GM12878 (cell line): ENCODE data around the gene COL6A3. TPM values are rescaled to one million over a fixed set of nuclear protein-coding genes. Genes with fewer than 3 reads are reported as not detected.

Experiments
- ATAC-seq: fragments of 200-7000 bp; cut with Tn5 transposase; 3 replicates; pipeline ENCODE4 v1.9.1; 2020; ENCODE audit warnings: mild to moderate bottlenecking, moderate library complexity
- BruUV-seq: library from RNA; stranded (reverse); fragments of 400-500 nt; replicated peaks from 2 replicates; lab custom pipeline; 2021; lab: Mats Ljungman, UMichigan
- CTCF ChIA-PET: fragments of 300-600 bp; sonication (Branson Sonifier 250); formaldehyde crosslinking; extraction: SDS; loops from one replicate; lab custom pipeline; 2021; ENCODE audit warnings: inconsistent platforms; lab: Yijun Ruan, JAX
- POLR2A ChIA-PET: fragments of 350-600 bp; formaldehyde crosslinking; extraction: SDS; loops from one replicate; lab custom pipeline; 2021; ENCODE audit warnings: inconsistent platforms; lab: Charles Lee
- RAD21 ChIA-PET: fragments of 300-600 bp; sonication (Branson Sonifier 250); formaldehyde crosslinking; loops from one replicate; lab custom pipeline; 2023; ENCODE audit warnings: antibody characterized with exemption; ENCODE audit not compliant: unreplicated experiment; lab: Charles Lee
- SMC1A ChIA-PET: fragments of 300-600 bp; sonication (Branson Sonifier 250); formaldehyde crosslinking; loops from one replicate; lab custom pipeline; 2023; ENCODE audit not compliant: unreplicated experiment, uncharacterized antibody; lab: Charles Lee
- DNase-seq: peaks from one replicate; pipeline ENCODE4 v3.0.0-alpha.2; 2011; ENCODE audit warnings: low read depth, low spot score
- FAIRE-seq: peaks from 3 replicates; lab custom pipeline; 2011; peaks lifted over from hg19 to GRCh38; lab: Jason Lieb, UNC
- H2AFZ ChIP-seq: 2 replicates; pipeline ENCODE4 v1.6.0; 2011; ENCODE audit warnings: low read depth, low read length, control low read depth; ENCODE audit not compliant: control insufficient read depth
- H3K27ac ChIP-seq: 2 replicates; pipeline ENCODE4 v1.5.1; 2011; ENCODE audit warnings: control low read depth; ENCODE audit not compliant: control insufficient read depth, insufficient read depth
- H3K27me3 ChIP-seq, 2 experiments: replicated peaks in 1 of 2; 2 replicates each; pipeline versions ENCODE4 v1.6.0 to v1.6.1; 2011; ENCODE audit warnings: low read length in 1 of 2; ENCODE audit not compliant: control insufficient read depth in 2 of 2, insufficient read depth in 2 of 2
- H3K36me3 ChIP-seq, 2 experiments: 2 replicates each; pipeline ENCODE4 v1.5.1; 2011; ENCODE audit warnings: low read length in 1 of 2; ENCODE audit not compliant: control insufficient read depth in 2 of 2, insufficient read depth in 2 of 2
- H3K4me1 ChIP-seq: 2 replicates; pipeline ENCODE4 v1.6.1; 2011; ENCODE audit warnings: mild to moderate bottlenecking, low read length, moderate library complexity, mixed read lengths; ENCODE audit not compliant: control insufficient read depth, insufficient read depth
- H3K4me2 ChIP-seq: 2 replicates; pipeline ENCODE4 v1.6.0; 2011; ENCODE audit warnings: control low read depth; ENCODE audit not compliant: control insufficient read depth, insufficient read depth
- H3K4me3 ChIP-seq: fragments of 200-600 bp; sonication (generic); 2 replicates; pipeline ENCODE4 v1.5.1; 2016
- H3K79me2 ChIP-seq: 2 replicates; pipeline ENCODE4 v1.6.0; 2011; ENCODE audit warnings: low read length; ENCODE audit not compliant: control insufficient read depth, insufficient read depth
- H3K9ac ChIP-seq: 2 replicates; pipeline ENCODE4 v1.8.0; 2011; ENCODE audit warnings: low read length, control low read depth, mixed read lengths; ENCODE audit not compliant: control insufficient read depth, insufficient read depth
- H3K9me3 ChIP-seq: replicated peaks from 3 replicates; pipeline ENCODE4 v1.5.1; 2011; ENCODE audit warnings: mild to moderate bottlenecking, low read length; ENCODE audit not compliant: control insufficient read depth, insufficient read depth
- H4K20me1 ChIP-seq: 2 replicates; pipeline ENCODE4 v1.6.0; 2011; ENCODE audit not compliant: control insufficient read depth, insufficient read depth
- BACH1 ChIP-seq: fragments of 450-650 bp; IDR thresholded peaks from 2 replicates; pipeline ENCODE4 v1.6.1; 2017; ENCODE audit warnings: mild to moderate bottlenecking, borderline replicate concordance
- BRCA1 ChIP-seq: IDR thresholded peaks from 2 replicates; pipeline ENCODE4 v1.6.1; 2011; ENCODE audit warnings: low read depth, low read length, improper control_type of control experiment
- CEBPB ChIP-seq, 2 experiments: fragments of 150-350 bp in 1 of 2; IDR thresholded peaks; 2 replicates each; pipeline ENCODE4 v1.6.1; 2012 to 2014; ENCODE audit warnings: low read depth in 2 of 2, low read length in 2 of 2, borderline replicate concordance in 1 of 2, inconsistent platforms in 1 of 2
- CHD1 ChIP-seq: IDR thresholded peaks from 2 replicates; pipeline ENCODE4 v1.6.1; 2012; ENCODE audit warnings: low read depth, low read length, improper control_type of control experiment
- CHD4 ChIP-seq: fragments of 200-600 bp; sonication (generic); IDR thresholded peaks from 2 replicates; pipeline ENCODE4 v1.6.1; 2016; ENCODE audit warnings: mild to moderate bottlenecking
- ETV6 ChIP-seq, 2 experiments: fragments of 450-650 bp in 1 of 2; IDR thresholded peaks in 1 of 2; conservative IDR thresholded peaks in 1 of 2; 2 replicates each; pipeline ENCODE4 v1.6.1; 2014; ENCODE audit warnings: antibody characterized with exemption in 1 of 2, borderline replicate concordance in 1 of 2, low read depth in 1 of 2, mild to moderate bottlenecking in 1 of 2, moderate library complexity in 1 of 2
- KDM1A ChIP-seq: fragments of 200-600 bp; sonication (generic); IDR thresholded peaks from 2 replicates; pipeline ENCODE4 v1.6.1; 2016; ENCODE audit warnings: borderline replicate concordance
- MXI1 ChIP-seq: fragments of 150-350 bp; IDR thresholded peaks from 2 replicates; pipeline ENCODE4 v1.6.1; 2011; ENCODE audit warnings: low read depth, mild to moderate bottlenecking, inconsistent platforms, low read length, improper control_type of control experiment
- MYC ChIP-seq: IDR thresholded peaks from 2 replicates; pipeline ENCODE4 v1.6.1; 2011; ENCODE audit warnings: mild to moderate bottlenecking, low read length, moderate library complexity, inconsistent platforms; ENCODE audit not compliant: insufficient read depth, insufficient replicate concordance, insufficient read length, severe bottlenecking
- NFIC ChIP-seq: IDR thresholded peaks from 2 replicates; pipeline ENCODE4 v1.6.1; 2012; ENCODE audit warnings: low read depth, mild to moderate bottlenecking, inconsistent platforms, low read length, moderate library complexity
- NR2C1 ChIP-seq: fragments of 450-650 bp; IDR thresholded peaks from 2 replicates; pipeline ENCODE4 v1.6.1; 2017; ENCODE audit warnings: antibody characterized with exemption, mild to moderate bottlenecking, moderate library complexity
- NRF1 ChIP-seq: conservative IDR thresholded peaks from 2 replicates; pipeline ENCODE4 v1.6.1; 2011; ENCODE audit warnings: mild to moderate bottlenecking, low read depth, low read length, improper control_type of control experiment
- POLR2AphosphoS2 ChIP-seq: IDR thresholded peaks from 2 replicates; pipeline ENCODE4 v1.6.1; 2011; ENCODE audit warnings: low read depth, mild to moderate bottlenecking, low read length, improper control_type of control experiment, moderate library complexity
- POLR2AphosphoS5 ChIP-seq: IDR thresholded peaks from 2 replicates; pipeline ENCODE4 v1.6.1; 2011; ENCODE audit warnings: mild to moderate bottlenecking, low read length, inconsistent platforms
- RAD51 ChIP-seq: fragments of 450-650 bp; IDR thresholded peaks from 2 replicates; pipeline ENCODE4 v1.6.1; 2016; ENCODE audit warnings: moderate library complexity, mild to moderate bottlenecking, inconsistent platforms
- RUNX3 ChIP-seq: IDR thresholded peaks from 2 replicates; pipeline ENCODE4 v1.6.1; 2012; ENCODE audit warnings: low read length, inconsistent platforms
- SKIL ChIP-seq: fragments of 450-650 bp; IDR thresholded peaks from 2 replicates; pipeline ENCODE4 v1.6.1; 2017; ENCODE audit warnings: mild to moderate bottlenecking, low read depth, inconsistent platforms; ENCODE audit not compliant: poor library complexity, severe bottlenecking
- STAT3 ChIP-seq: IDR thresholded peaks from 2 replicates; pipeline ENCODE4 v1.6.1; 2011; ENCODE audit warnings: low read depth, low read length, improper control_type of control experiment
- ZNF207 ChIP-seq: fragments of 450-650 bp; IDR thresholded peaks from 2 replicates; pipeline ENCODE4 v1.6.1; 2014; ENCODE audit warnings: antibody characterized with exemption, mild to moderate bottlenecking, borderline replicate concordance
- ZNF592 ChIP-seq: fragments of 450-650 bp; IDR thresholded peaks from 2 replicates; pipeline ENCODE4 v1.6.1; 2017; ENCODE audit warnings: mild to moderate bottlenecking, moderate library complexity
- WGBS: methylation state at CpG from one replicate; pipeline ENCODE4 v1.1.6; 2016; ENCODE audit warnings: low lambda C conversion rate; ENCODE audit not compliant: insufficient replicate concordance, insufficient coverage; ENCODE audit errors: missing lambda C conversion rate; 5-methylcytosine and 5-hydroxymethylcytosine counted together
- in situ Hi-C: fragments of 300-500 bp; cut with MboI; formaldehyde crosslinking; loops from 9 replicates; pipeline ENCODE4 v1.14.3; 2018; ENCODE audit warnings: mixed read lengths
- intact Hi-C: fragments of 100-400 bp; cut with micrococcal nuclease; formaldehyde crosslinking; loops from one replicate; pipeline ENCODE4 v1.14.2; 2022; ENCODE audit not compliant: unreplicated experiment
- polyA plus RNA-seq, 11 experiments: library from polyadenylated mRNA; depleted of rRNA in 4 of 11; unstranded in 6 of 11; stranded (reverse) in 5 of 11; fragments of >200 nt; fragmentation: Nextera tagmentation in 4 of 11; fragmentation: Illumina TruSeq in 1 of 11; extraction: Ambion mirVana in 4 of 11; extraction: Trizol in 1 of 11; gene quantifications; 1 replicate in 1 of 11; 2 replicates in 10 of 11; pipeline versions ENCODE4 v1.2.1 to v1.2.3, GENCODE V29; 2011 to 2016; ENCODE audit warnings: inconsistent platforms in 2 of 11, missing spikeins in 2 of 11, low read depth in 1 of 11
- total RNA-seq, 4 experiments: library from RNA; depleted of rRNA in 3 of 4; stranded (reverse); fragments of >200 nt in 3 of 4; fragmentation: Illumina TruSeq in 1 of 4; extraction: Trizol in 1 of 4; gene quantifications; 2 replicates each; pipeline versions ENCODE4 v1.2.1 to v1.2.3, GENCODE V29; 2013 to 2021

The COL6A3 gene
- total and polyA plus RNA-seq, 10 of the 15 experiments (the other 5 are each of a cell fraction or from before 2014, with no cell fraction given) = 0.01 to 0.51 (median 0.09) TPM; not detected in 4

GRCh38 chr2:237404413-237404812, 9.6 kb downstream of the COL6A3 start:
- ATAC-seq (no peak), DNase-seq (no peak), FAIRE-seq (no peak)
- no peak overlapping the region for H3K27ac ChIP-seq
- TF ChIP-seq RAD51 (no peak), BRCA1 (no peak), CEBPB (IDR thresholded peaks at IDR 0.05; ENCODE audit: borderline replicate concordance in 1 of 2, low read depth in 2 of 2, low read length in 2 of 2) (no peak), MYC (no peak), KDM1A (no peak), SKIL (no peak), ZNF592 (no peak), CHD4 (no peak), MXI1 (no peak), BACH1 (no peak), NRF1 (no peak), NFIC (no peak), ZNF207 (no peak), ETV6 (conservative IDR thresholded peaks at IDR 0.05 in 1 of 2, IDR thresholded peaks at IDR 0.05 in 1 of 2; ENCODE audit: borderline replicate concordance in 1 of 2, low read depth in 1 of 2) (no peak), CHD1 (no peak), NR2C1 (no peak), RUNX3 (no peak), POLR2AphosphoS5 (no peak), STAT3 (no peak), POLR2AphosphoS2 (no peak)
- intact Hi-C loops (no loop called here), in situ Hi-C loops (no loop called here)
- H3K36me3 ChIP-seq = no peaks in the 10 kb centered on the region
- ChIA-PET RAD21 (no interaction called here), SMC1A (no interaction called here), POLR2A (no interaction called here), CTCF (no interaction called here)
- no peaks in the 10 kb centered on the region for H3K79me2 ChIP-seq
- H3K9ac ChIP-seq = no peak overlapping the region
- H3K4me2 ChIP-seq = no peak overlapping the region
- BruUV-seq = no TSS peak
- no peak overlapping the region for H3K4me3 ChIP-seq
- H4K20me1 ChIP-seq = no peaks in the 10 kb centered on the region
- 0% methylated on average over 2 of the region's 2 CpGs for WGBS
- no peaks in the 10 kb centered on the region for H3K9me3 ChIP-seq
- peaks cover 2% of the 10 kb centered on the region in 2 experiments; a peak in 2 of 4 replicates for H3K27me3 ChIP-seq
- no peak overlapping the region for H2AFZ ChIP-seq
- H3K4me1 ChIP-seq = no peaks in the 10 kb centered on the region
